HUES6 (cell line): ENCODE results near the gene PTPN12.
"Not testable (repeated sequence)": the region's sequence is repeated elsewhere in the genome, so short reads cannot be mapped to it uniquely, and the experiment has no call there.

Source experiments
- H3K27ac ChIP-seq: 2 replicates; pipeline ENCODE4 v1.7.0; 2013; ENCODE audit warnings: low read depth, mild to moderate bottlenecking, low read length, inconsistent platforms
- H3K27me3 ChIP-seq: 2 replicates; pipeline ENCODE4 v1.6.1; 2013; ENCODE audit warnings: low read length; ENCODE audit not compliant: control insufficient read depth, insufficient read depth
- H3K36me3 ChIP-seq: 2 replicates; pipeline ENCODE4 v1.6.1; 2013; ENCODE audit warnings: low read length; ENCODE audit not compliant: control insufficient read depth, insufficient read depth
- H3K4me1 ChIP-seq: 2 replicates; pipeline ENCODE4 v1.6.1; 2013; ENCODE audit warnings: low read length; ENCODE audit not compliant: control insufficient read depth, insufficient read depth
- H3K4me3 ChIP-seq: 2 replicates; pipeline ENCODE4 v1.5.1; 2013; ENCODE audit warnings: low read depth, low read length
- H3K9ac ChIP-seq: one replicate; pipeline ENCODE4 v1.6.1; 2013; ENCODE audit warnings: mild to moderate bottlenecking, low read length
- H3K9me3 ChIP-seq: 2 replicates; pipeline ENCODE4 v1.6.1; 2013; ENCODE audit warnings: low read depth, low read length; ENCODE audit not compliant: control insufficient read depth, insufficient read depth

The PTPN12 gene

GRCh38 chr7:77537136-77537777, at the start of gene PTPN12:
Gene PTPN12, plus strand, starts transcription at chr7:77537295. Its CDS starts 252 bp downstream, at chr7:77537547.
- H3K27ac ChIP-seq: peak within 1 kb of the TSS; percentile 92
- no peaks in the 10 kb centered on the region for H3K27me3 ChIP-seq
- H3K4me3 ChIP-seq: peak within 1 kb of the TSS; percentile 99
- peaks cover 7% of the 10 kb centered on the region; the same call in 1 of the 2 replicates for H3K9me3 ChIP-seq
- H3K36me3 ChIP-seq: peaks cover 8% of the 10 kb centered on the region
- H3K9ac ChIP-seq: peak within 1 kb of the TSS; percentile 99
- peaks cover 7% of the 10 kb centered on the region; the same call in 1 of the 2 replicates for H3K4me1 ChIP-seq

GRCh38 chr7:77488986-77489385, 48.1 kb upstream of the PTPN12 start:
- H3K27ac ChIP-seq: no peak overlapping the region
- H3K27me3 ChIP-seq: no peaks in the 10 kb centered on the region
- H3K9me3 ChIP-seq: peaks cover 4% of the 10 kb centered on the region; the same call in 1 of the 2 replicates
- H3K4me1 ChIP-seq: no peaks in the 10 kb centered on the region
- no peak overlapping the region for H3K9ac ChIP-seq
- H3K4me3 ChIP-seq: no peak overlapping the region
- H3K36me3 ChIP-seq: no peaks in the 10 kb centered on the region

- Histone ChIP-seq H3K9me3 (peaks cover 14% of the 10 kb centered on the region), H3K4me3 (no peak overlapping the region), H3K27me3 (no peaks in the 10 kb centered on the region), H3K27ac (no peak overlapping the region), H3K9ac (no peak overlapping the region), H3K4me1 (no peaks in the 10 kb centered on the region), H3K36me3 (no peaks in the 10 kb centered on the region)
Measured at GRCh38 chr7:77497079-77497478, 40.0 kb upstream of the PTPN12 start.

GRCh38 chr7:77498659-77499379, 38.3 kb upstream of the PTPN12 start:
- H3K27ac ChIP-seq: no peak overlapping the region
- no peak overlapping the region for H3K4me3 ChIP-seq
- H3K27me3 ChIP-seq: no peaks in the 10 kb centered on the region
- H3K36me3 ChIP-seq: no peaks in the 10 kb centered on the region
- H3K9me3 ChIP-seq: peaks cover 12% of the 10 kb centered on the region
- H3K9ac ChIP-seq: no peak overlapping the region
- H3K4me1 ChIP-seq: no peaks in the 10 kb centered on the region

GRCh38 chr7:77501192-77501515, 35.9 kb upstream of the PTPN12 start:
- no peaks in the 10 kb centered on the region for H3K36me3 ChIP-seq
- H3K9me3 ChIP-seq: no peaks in the 10 kb centered on the region
- no peak overlapping the region for H3K27ac ChIP-seq
- H3K4me1 ChIP-seq: no peaks in the 10 kb centered on the region
- H3K9ac ChIP-seq: no peak overlapping the region
- no peaks in the 10 kb centered on the region for H3K27me3 ChIP-seq
- H3K4me3 ChIP-seq: no peak overlapping the region

- Histone ChIP-seq H3K4me1 (no peaks in the 10 kb centered on the region), H3K4me3 (no peak overlapping the region), H3K9me3 (no peaks in the 10 kb centered on the region), H3K27ac (no peak overlapping the region), H3K9ac (no peak overlapping the region), H3K36me3 (no peaks in the 10 kb centered on the region), H3K27me3 (no peaks in the 10 kb centered on the region)
Measured at GRCh38 chr7:77504951-77505350, 32.1 kb upstream of the PTPN12 start.

- no peaks in the 10 kb centered on the region for H3K4me1 ChIP-seq
- H3K36me3 ChIP-seq: no peaks in the 10 kb centered on the region
- no peaks in the 10 kb centered on the region for H3K27me3 ChIP-seq
- no peak overlapping the region for H3K4me3 ChIP-seq
- no peak overlapping the region for H3K27ac ChIP-seq
- no peak overlapping the region for H3K9ac ChIP-seq
- H3K9me3 ChIP-seq: 0 out of 2 replicates have a peak, but pooled peaks cover 2% of the 10 kb centered on the region
Measured at GRCh38 chr7:77506899-77507298, 30.2 kb upstream of the PTPN12 start.

GRCh38 chr7:77513002-77513670, 24.0 kb upstream of the PTPN12 start:
- not testable (repeated sequence) for H3K9me3 ChIP-seq, H3K27ac ChIP-seq, H3K9ac ChIP-seq, H3K36me3 ChIP-seq, H3K27me3 ChIP-seq, H3K4me3 ChIP-seq, H3K4me1 ChIP-seq

GRCh38 chr7:77516085-77516484, 21.0 kb upstream of the PTPN12 start:
- no peaks in the 10 kb centered on the region for H3K27me3 ChIP-seq
- no peak overlapping the region for H3K9ac ChIP-seq
- no peak overlapping the region for H3K27ac ChIP-seq
- H3K4me3 ChIP-seq: no peak overlapping the region
- no peaks in the 10 kb centered on the region for H3K4me1 ChIP-seq
- no peaks in the 10 kb centered on the region for H3K9me3 ChIP-seq
- H3K36me3 ChIP-seq: no peaks in the 10 kb centered on the region

- no peaks in the 10 kb centered on the region for H3K36me3 ChIP-seq
- no peak overlapping the region for H3K9ac ChIP-seq
- H3K27ac ChIP-seq: no peak overlapping the region
- H3K4me3 ChIP-seq: no peak overlapping the region
- H3K27me3 ChIP-seq: no peaks in the 10 kb centered on the region
- no peaks in the 10 kb centered on the region for H3K9me3 ChIP-seq
- H3K4me1 ChIP-seq: no peaks in the 10 kb centered on the region
Measured at GRCh38 chr7:77520261-77520660, 16.8 kb upstream of the PTPN12 start.

- H3K4me3 ChIP-seq, H3K27ac ChIP-seq, H3K36me3 ChIP-seq, H3K4me1 ChIP-seq, H3K27me3 ChIP-seq, H3K9ac ChIP-seq, H3K9me3 ChIP-seq: not testable (repeated sequence)
Measured at GRCh38 chr7:77521537-77521936, 15.6 kb upstream of the PTPN12 start.
